ENCODE results near the gene CREBL2. TPM values are rescaled to one million over a fixed set of nuclear protein-coding genes. Genes with fewer than 3 reads are reported as not detected.

Gene CREBL2
- total and polyA plus RNA-seq, 2 of the 13 experiments (the other 11 are each of a cell fraction or from before 2014, with no cell fraction given), result 6.9 to 8.4 TPM

DNA sequence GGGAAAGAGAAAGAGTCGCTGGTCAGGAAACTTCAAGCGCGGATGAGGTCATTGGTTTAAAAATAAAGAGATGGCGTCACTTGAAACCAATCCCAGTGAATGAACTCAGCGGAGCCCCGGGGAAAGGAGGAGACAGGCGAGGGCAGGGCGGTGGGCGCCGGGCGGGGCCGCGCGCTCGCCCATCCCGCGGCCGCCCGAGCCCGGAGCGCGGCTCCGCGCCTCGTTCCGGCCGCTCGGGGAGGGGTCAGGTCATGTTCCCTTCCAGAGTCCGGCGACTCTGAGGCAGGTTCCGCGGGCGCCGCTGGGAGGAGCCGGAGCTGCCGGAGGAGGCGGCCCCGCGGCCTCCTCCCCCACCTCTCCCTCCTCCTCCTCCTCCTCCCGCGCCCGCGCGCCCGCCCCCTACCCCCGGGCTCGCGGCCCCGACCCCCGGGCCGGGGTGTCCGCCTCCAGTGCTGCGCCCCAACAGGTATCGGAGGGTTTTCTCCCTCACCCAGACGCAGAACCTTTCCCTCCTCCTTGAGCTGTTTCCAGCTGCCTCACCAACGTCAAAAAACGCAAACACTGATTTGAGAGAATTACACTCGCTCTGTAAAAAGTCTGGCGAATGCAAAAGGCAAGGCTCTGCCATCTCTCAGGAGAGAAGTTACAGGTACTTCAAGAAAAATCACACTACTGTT is 49.0 kb upstream of the CREBL2 start, which contains the start of gene DUSP16 (continued):
- TF ChIP-seq, protein P1, sequence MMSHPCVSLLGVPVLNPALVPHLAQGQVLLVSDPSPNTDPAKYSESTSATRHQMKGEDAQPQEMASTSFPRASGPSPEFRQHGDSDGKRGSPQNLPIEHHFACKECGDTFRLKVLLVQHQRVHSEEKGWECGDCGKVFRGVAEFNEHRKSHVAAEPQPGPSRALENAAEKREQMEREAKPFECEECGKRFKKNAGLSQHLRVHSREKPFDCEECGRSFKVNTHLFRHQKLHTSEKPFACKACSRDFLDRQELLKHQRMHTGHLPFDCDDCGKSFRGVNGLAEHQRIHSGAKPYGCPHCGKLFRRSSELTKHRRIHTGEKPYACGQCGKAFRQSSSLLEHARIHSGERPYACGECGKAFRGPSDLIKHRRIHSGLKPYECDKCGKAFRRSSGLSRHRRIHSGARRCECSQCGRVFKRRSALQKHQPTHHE (CRISPR knock-in tag; IDR thresholded peaks at IDR 0.05; ENCODE audit: borderline replicate concordance), result no peak
- TF ChIP-seq ZNF292 (CRISPR knock-in tag; IDR thresholded peaks at IDR 0.05; ENCODE audit: borderline replicate concordance, low read depth) (no peak), ZNF724P (CRISPR knock-in tag; IDR thresholded peaks at IDR 0.05; ENCODE audit: borderline replicate concordance) (no peak), STAG1 (CRISPR knock-in tag; IDR thresholded peaks at IDR 0.05) (no peak), MED13 (CRISPR knock-in tag; IDR thresholded peaks at IDR 0.05) (no peak), AGO2 (optimal IDR thresholded peaks at IDR 0.05; ENCODE audit: low read depth, low read length) (no peak), TCF12 (IDR thresholded peaks at IDR 0.05) (no peak), TCF12 (CRISPR knock-in tag; IDR thresholded peaks at IDR 0.05) (0 out of 2 replicates have a peak, but pooled peaks have one; percentile 56), MATR3 (CRISPR knock-in tag; IDR thresholded peaks at IDR 0.05) (no peak), ZNF136 (CRISPR knock-in tag; IDR thresholded peaks at IDR 0.05; ENCODE audit: low read depth) (no peak), PHF20 (CRISPR knock-in tag; IDR thresholded peaks at IDR 0.05) (no peak), IRX3 (CRISPR knock-in tag; IDR thresholded peaks at IDR 0.05; ENCODE audit: borderline replicate concordance, low read depth) (no peak), ZNF543 (CRISPR knock-in tag; IDR thresholded peaks at IDR 0.05) (no peak), ZNF546 (CRISPR knock-in tag; conservative IDR thresholded peaks at IDR 0.05) (no peak), ZNF761 (CRISPR knock-in tag; conservative IDR thresholded peaks at IDR 0.05) (no peak), ZNF775 (CRISPR knock-in tag; IDR thresholded peaks at IDR 0.05; ENCODE audit: borderline replicate concordance) (no peak)
- TF ChIP-seq, protein P2, sequence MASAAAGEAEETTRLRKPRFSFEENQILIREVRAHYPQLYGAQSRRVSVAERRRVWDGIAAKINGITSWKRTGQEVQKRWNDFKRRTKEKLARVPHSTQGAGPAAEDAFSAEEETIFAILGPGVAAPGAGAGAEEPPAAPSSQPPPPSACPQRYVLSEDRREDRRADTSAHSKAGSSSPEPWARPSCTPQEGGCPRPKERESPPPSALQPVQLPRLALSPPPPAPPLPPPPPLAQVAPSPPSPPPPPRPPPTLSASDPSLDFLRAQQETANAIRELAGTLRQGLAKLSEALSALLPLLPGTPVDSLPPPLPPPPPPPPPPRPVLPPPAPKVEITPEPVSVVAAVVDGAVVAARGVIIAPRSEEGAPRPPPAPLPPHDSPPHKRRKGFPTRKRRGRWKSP (CRISPR knock-in tag; IDR thresholded peaks at IDR 0.05), result no peak
- TF ChIP-seq, protein P3, sequence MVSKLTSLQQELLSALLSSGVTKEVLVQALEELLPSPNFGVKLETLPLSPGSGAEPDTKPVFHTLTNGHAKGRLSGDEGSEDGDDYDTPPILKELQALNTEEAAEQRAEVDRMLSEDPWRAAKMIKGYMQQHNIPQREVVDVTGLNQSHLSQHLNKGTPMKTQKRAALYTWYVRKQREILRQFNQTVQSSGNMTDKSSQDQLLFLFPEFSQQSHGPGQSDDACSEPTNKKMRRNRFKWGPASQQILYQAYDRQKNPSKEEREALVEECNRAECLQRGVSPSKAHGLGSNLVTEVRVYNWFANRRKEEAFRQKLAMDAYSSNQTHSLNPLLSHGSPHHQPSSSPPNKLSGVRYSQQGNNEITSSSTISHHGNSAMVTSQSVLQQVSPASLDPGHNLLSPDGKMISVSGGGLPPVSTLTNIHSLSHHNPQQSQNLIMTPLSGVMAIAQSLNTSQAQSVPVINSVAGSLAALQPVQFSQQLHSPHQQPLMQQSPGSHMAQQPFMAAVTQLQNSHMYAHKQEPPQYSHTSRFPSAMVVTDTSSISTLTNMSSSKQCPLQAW (CRISPR knock-in tag; IDR thresholded peaks at IDR 0.05), result no peak
- TF ChIP-seq, protein P4, sequence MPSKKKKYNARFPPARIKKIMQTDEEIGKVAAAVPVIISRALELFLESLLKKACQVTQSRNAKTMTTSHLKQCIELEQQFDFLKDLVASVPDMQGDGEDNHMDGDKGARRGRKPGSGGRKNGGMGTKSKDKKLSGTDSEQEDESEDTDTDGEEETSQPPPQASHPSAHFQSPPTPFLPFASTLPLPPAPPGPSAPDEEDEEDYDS (CRISPR knock-in tag; IDR thresholded peaks at IDR 0.05), result no peak
- TF ChIP-seq, protein P5, sequence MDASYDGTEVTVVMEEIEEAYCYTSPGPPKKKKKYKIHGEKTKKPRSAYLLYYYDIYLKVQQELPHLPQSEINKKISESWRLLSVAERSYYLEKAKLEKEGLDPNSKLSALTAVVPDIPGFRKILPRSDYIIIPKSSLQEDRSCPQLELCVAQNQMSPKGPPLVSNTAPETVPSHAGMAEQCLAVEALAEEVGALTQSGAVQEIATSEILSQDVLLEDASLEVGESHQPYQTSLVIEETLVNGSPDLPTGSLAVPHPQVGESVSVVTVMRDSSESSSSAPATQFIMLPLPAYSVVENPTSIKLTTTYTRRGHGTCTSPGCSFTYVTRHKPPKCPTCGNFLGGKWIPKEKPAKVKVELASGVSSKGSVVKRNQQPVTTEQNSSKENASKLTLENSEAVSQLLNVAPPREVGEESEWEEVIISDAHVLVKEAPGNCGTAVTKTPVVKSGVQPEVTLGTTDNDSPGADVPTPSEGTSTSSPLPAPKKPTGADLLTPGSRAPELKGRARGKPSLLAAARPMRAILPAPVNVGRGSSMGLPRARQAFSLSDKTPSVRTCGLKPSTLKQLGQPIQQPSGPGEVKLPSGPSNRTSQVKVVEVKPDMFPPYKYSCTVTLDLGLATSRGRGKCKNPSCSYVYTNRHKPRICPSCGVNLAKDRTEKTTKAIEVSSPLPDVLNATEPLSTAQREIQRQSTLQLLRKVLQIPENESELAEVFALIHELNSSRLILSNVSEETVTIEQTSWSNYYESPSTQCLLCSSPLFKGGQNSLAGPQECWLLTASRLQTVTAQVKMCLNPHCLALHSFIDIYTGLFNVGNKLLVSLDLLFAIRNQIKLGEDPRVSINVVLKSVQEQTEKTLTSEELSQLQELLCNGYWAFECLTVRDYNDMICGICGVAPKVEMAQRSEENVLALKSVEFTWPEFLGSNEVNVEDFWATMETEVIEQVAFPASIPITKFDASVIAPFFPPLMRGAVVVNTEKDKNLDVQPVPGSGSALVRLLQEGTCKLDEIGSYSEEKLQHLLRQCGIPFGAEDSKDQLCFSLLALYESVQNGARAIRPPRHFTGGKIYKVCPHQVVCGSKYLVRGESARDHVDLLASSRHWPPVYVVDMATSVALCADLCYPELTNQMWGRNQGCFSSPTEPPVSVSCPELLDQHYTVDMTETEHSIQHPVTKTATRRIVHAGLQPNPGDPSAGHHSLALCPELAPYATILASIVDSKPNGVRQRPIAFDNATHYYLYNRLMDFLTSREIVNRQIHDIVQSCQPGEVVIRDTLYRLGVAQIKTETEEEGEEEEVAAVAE (CRISPR knock-in tag; IDR thresholded peaks at IDR 0.05; ENCODE audit: borderline replicate concordance), result no peak

Measured in HepG2 (cell line).